HEK293 (cell line): ENCODE data around the gene CARD10.

Source experiments
- CTCF ChIA-PET: fragments of 350-600 bp; formaldehyde crosslinking; extraction: SDS; loops from one replicate; lab custom pipeline; 2021; ENCODE audit warnings: antibody characterized with exemption; lab: Yijun Ruan, JAX
- POLR2A ChIA-PET: fragments of 300-600 bp; formaldehyde crosslinking; extraction: SDS; loops from one replicate; lab custom pipeline; 2020; ENCODE audit warnings: antibody characterized with exemption, inconsistent platforms; lab: Yijun Ruan, JAX
- H3K27ac ChIP-seq: fragments of 200-500 bp; sonication (Bioruptor generic); 2 replicates; pipeline ENCODE4 v1.5.1; 2014; ENCODE audit warnings: low read depth, low read length, control low read depth, inconsistent platforms; ENCODE audit errors: extremely low read depth
- H3K36me3 ChIP-seq, 2 experiments: fragments of 200-500 bp in 1 of 2; sonication (Bioruptor generic) in 1 of 2; 1 replicate in 1 of 2; 2 replicates in 1 of 2; pipeline ENCODE4 v1.5.1; 2014 to 2017; ENCODE audit warnings: inconsistent platforms in 2 of 2, low read length in 2 of 2; ENCODE audit not compliant: control insufficient read depth in 2 of 2, insufficient read depth in 1 of 2
- H3K4me1 ChIP-seq: fragments of 200-500 bp; sonication (Bioruptor generic); 2 replicates; pipeline ENCODE4 v1.5.1; 2014; ENCODE audit warnings: mild to moderate bottlenecking, low read length, inconsistent platforms; ENCODE audit not compliant: control insufficient read depth, insufficient read depth
- H3K4me3 ChIP-seq: 2 replicates; pipeline ENCODE4 v1.5.1; 2011; ENCODE audit warnings: low read depth, mild to moderate bottlenecking, control low read depth, low read length, moderate library complexity
- H3K9me3 ChIP-seq: fragments of 200-500 bp; sonication (Bioruptor generic); 2 replicates; pipeline ENCODE4 v1.5.1; 2014; ENCODE audit warnings: low read depth, low read length, inconsistent platforms; ENCODE audit not compliant: control insufficient read depth, insufficient read depth
- EGR2 ChIP-seq: fragments of 450-650 bp; formaldehyde crosslinking; IDR thresholded peaks from 2 replicates; pipeline ENCODE4 v1.5.1; 2016; ENCODE audit warnings: low read depth, missing biosample characterization, missing genetic modification characterization
- FEZF1 ChIP-seq: fragments of 450-650 bp; formaldehyde crosslinking; IDR thresholded peaks from 2 replicates; pipeline ENCODE4 v1.5.1; 2016; ENCODE audit warnings: missing biosample characterization, missing genetic modification characterization
- GFI1B ChIP-seq: fragments of 450-650 bp; formaldehyde crosslinking; IDR thresholded peaks from 2 replicates; pipeline ENCODE4 v1.5.1; 2016; ENCODE audit warnings: missing biosample characterization, missing genetic modification characterization
- KLF16 ChIP-seq: fragments of 450-650 bp; formaldehyde crosslinking; IDR thresholded peaks from 2 replicates; pipeline ENCODE4 v1.5.1; 2017; ENCODE audit warnings: missing biosample characterization, missing genetic modification characterization
- KLF17 ChIP-seq: fragments of 450-650 bp; formaldehyde crosslinking; IDR thresholded peaks from 2 replicates; pipeline ENCODE4 v1.5.1; 2016; ENCODE audit warnings: missing biosample characterization, missing genetic modification characterization
- MYNN ChIP-seq: fragments of 450-650 bp; formaldehyde crosslinking; IDR thresholded peaks from 2 replicates; pipeline ENCODE4 v1.5.1; 2016; ENCODE audit warnings: missing biosample characterization, missing genetic modification characterization, borderline replicate concordance
- PRDM6 ChIP-seq: fragments of 450-650 bp; formaldehyde crosslinking; IDR thresholded peaks from 2 replicates; pipeline ENCODE4 v1.5.1; 2017; ENCODE audit warnings: missing biosample characterization, missing genetic modification characterization
- ZBTB11 ChIP-seq: fragments of 450-650 bp; formaldehyde crosslinking; conservative IDR thresholded peaks from 2 replicates; pipeline ENCODE4 v1.5.1; 2016; ENCODE audit warnings: low read depth, missing biosample characterization, missing genetic modification characterization
- ZBTB20 ChIP-seq: fragments of 450-650 bp; formaldehyde crosslinking; IDR thresholded peaks from 2 replicates; pipeline ENCODE4 v1.5.1; 2016; ENCODE audit warnings: missing biosample characterization, missing genetic modification characterization
- ZBTB8A ChIP-seq: fragments of 450-650 bp; formaldehyde crosslinking; IDR thresholded peaks from 2 replicates; pipeline ENCODE4 v1.5.1; 2016; ENCODE audit warnings: missing biosample characterization, missing genetic modification characterization
- ZFP41 ChIP-seq: fragments of 450-650 bp; formaldehyde crosslinking; IDR thresholded peaks from 2 replicates; pipeline ENCODE4 v1.5.1; 2016; ENCODE audit warnings: missing biosample characterization, missing genetic modification characterization, borderline replicate concordance
- ZFP69B ChIP-seq: fragments of 450-650 bp; formaldehyde crosslinking; IDR thresholded peaks from 2 replicates; pipeline ENCODE4 v1.5.1; 2016; ENCODE audit warnings: missing biosample characterization, missing genetic modification characterization
- ZNF184 ChIP-seq: fragments of 450-650 bp; IDR thresholded peaks from 2 replicates; pipeline ENCODE4 v1.5.1; 2018; ENCODE audit warnings: missing biosample characterization, mild to moderate bottlenecking, missing genetic modification characterization
- ZNF580 ChIP-seq: fragments of 450-650 bp; formaldehyde crosslinking; IDR thresholded peaks from 2 replicates; pipeline ENCODE4 v1.5.1; 2016; ENCODE audit warnings: missing biosample characterization, missing genetic modification characterization
- ZNF600 ChIP-seq: fragments of 450-650 bp; formaldehyde crosslinking; IDR thresholded peaks from 2 replicates; pipeline ENCODE4 v1.5.1; 2016; ENCODE audit warnings: missing biosample characterization, missing genetic modification characterization
- ZNF624 ChIP-seq: fragments of 450-650 bp; formaldehyde crosslinking; IDR thresholded peaks from 2 replicates; pipeline ENCODE4 v1.5.1; 2017; ENCODE audit warnings: missing biosample characterization, missing genetic modification characterization
- ZSCAN16 ChIP-seq: fragments of 450-650 bp; formaldehyde crosslinking; IDR thresholded peaks from 2 replicates; pipeline ENCODE4 v1.5.1; 2016; ENCODE audit warnings: missing biosample characterization, missing genetic modification characterization

CARD10 gene

GRCh38 chr22:37507731-37508130, 11.5 kb downstream of the CARD10 start:
- H3K27ac ChIP-seq, result no peak overlapping the region
- H3K4me1 ChIP-seq, result peaks cover 5% of the 10 kb centered on the region
- peaks cover 7 to 67% of the 10 kb centered on the region in 2 experiments; a peak in 2 of 3 replicates for H3K36me3 ChIP-seq
- no peaks in the 10 kb centered on the region for H3K9me3 ChIP-seq
- POLR2A ChIA-PET, result no interaction called here
- TF ChIP-seq KLF16 (tag by site-specific recombination), result no peak
- TF ChIP-seq ZSCAN16, result no peak
- TF ChIP-seq ZNF184 (tag by site-specific recombination), result no peak
- TF ChIP-seq ZFP69B, result no peak
- TF ChIP-seq ZBTB8A (tag by site-specific recombination), result no peak
- TF ChIP-seq MYNN (tag by site-specific recombination), result no peak
- no peak for TF ChIP-seq GFI1B (tag by site-specific recombination)
- no peak for TF ChIP-seq FEZF1 (tag by site-specific recombination)
- TF ChIP-seq ZFP41 (tag by site-specific recombination), result no peak
- TF ChIP-seq ZBTB20, result no peak
- no peak for TF ChIP-seq KLF17 (tag by site-specific recombination)
- TF ChIP-seq ZNF600 (tag by site-specific recombination), result no peak
- no peak for TF ChIP-seq ZNF624 (tag by site-specific recombination)
- no peak for TF ChIP-seq ZBTB11 (tag by site-specific recombination)
- no peak for TF ChIP-seq PRDM6 (tag by site-specific recombination)
- no peak overlapping the region for H3K4me3 ChIP-seq
- CTCF ChIA-PET, result interaction anchor here (2.2 kb wide), 1 partner anchor 10 kb away, joined by 14 read pairs; no protein-coding TSS in a partner anchor

- peaks cover 7 to 77% of the 10 kb centered on the region in 2 experiments; a peak in 2 of 3 replicates for H3K36me3 ChIP-seq
- H3K27ac ChIP-seq, result no peak overlapping the region
- H3K4me3 ChIP-seq, result no peak overlapping the region
- H3K9me3 ChIP-seq, result no peaks in the 10 kb centered on the region
- ChIA-PET CTCF (interaction anchor here (0.7 to 2.2 kb wide), 7 partner anchors 8 to 677 kb away, joined by 3 to 14 read pairs (median 5); no protein-coding TSS in a partner anchor), POLR2A (interaction anchor here (0.5 to 0.7 kb wide), 3 partner anchors 36 to 338 kb away, joined by 3 to 6 read pairs (median 3); partner anchors contain the start of gene ANKRD54)
- H3K4me1 ChIP-seq, result no peaks in the 10 kb centered on the region
- TF ChIP-seq ZNF580 (tag by site-specific recombination) (no peak), EGR2 (tag by site-specific recombination) (0 out of 2 replicates have a peak, but pooled peaks have one; percentile 6)
- TF ChIP-seq, all 188 proteins: peak for 1
These were observed 13.2 kb downstream of the CARD10 start for GRCh38 chr22:37505989-37506388.
